IPS-11a (cell line): ENCODE data around the gene PARD3B.

Experiments used
- H3K4me3 ChIP-seq: one replicate; pipeline ENCODE4 v1.5.1; 2013; ENCODE audit warnings: low read depth, low read length, control low read depth

PARD3B gene

DNA sequence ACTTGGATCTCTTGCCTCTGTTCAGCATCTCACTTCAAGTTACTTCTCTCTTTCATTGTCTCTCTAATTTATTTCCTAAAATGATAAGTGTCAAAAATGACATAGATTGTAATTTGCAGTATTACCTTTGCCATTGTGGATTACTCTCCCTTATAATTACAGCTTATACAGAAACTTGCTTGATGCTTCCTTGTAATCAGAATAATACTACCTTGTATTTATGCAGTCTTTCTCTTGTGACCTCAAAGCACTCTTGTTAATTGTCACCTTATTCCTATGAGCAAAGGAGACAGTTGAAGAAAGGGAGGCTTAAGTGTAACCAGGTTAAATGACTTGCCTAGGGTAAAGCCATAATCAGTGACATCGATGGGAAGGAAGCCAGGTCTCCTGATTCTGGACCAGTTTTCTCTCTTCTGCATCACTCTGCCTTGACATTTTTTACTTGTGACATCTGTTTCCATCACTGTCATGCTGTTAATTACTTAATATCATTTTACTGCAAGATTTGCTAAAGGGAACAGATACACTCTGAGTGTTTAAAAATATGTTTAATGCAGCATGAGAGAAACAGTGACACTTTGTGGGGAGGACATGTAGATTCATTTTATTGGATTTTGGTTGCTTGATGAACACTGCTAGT lies 388.6 kb downstream of the PARD3B start:
- H3K4me3 ChIP-seq: no peak overlapping the region

DNA sequence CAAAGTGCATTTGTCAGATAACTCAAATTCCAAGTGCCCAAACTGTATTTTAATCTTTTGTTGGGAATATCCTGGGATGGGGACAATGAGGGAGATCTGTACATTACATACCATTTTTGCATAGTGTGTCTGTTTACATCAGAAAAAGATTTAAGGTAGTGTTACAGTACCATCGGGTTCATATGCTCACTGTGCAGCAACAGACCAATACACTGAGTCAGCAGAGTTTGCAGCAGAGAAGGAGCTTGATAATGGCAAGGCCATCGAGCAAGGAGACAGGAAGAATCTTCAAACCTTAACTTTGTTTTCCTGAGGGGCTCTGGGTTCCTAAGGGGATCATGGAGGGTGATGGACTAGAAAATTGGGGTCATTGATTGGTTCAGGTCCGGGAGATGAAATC lies 399.7 kb downstream of the PARD3B start:
- H3K4me3 ChIP-seq: no peak overlapping the region

GRCh38 chr2:204945376-204945775 lies 400.1 kb downstream of the PARD3B start:
- H3K4me3 ChIP-seq: no peak overlapping the region

GRCh38 chr2:204946892-204947291 lies 401.6 kb downstream of the PARD3B start:
- no peak overlapping the region for H3K4me3 ChIP-seq

- H3K4me3 ChIP-seq: no peak overlapping the region
Observed at GRCh38 chr2:204947405-204947804, 402.1 kb downstream of the PARD3B start.

DNA sequence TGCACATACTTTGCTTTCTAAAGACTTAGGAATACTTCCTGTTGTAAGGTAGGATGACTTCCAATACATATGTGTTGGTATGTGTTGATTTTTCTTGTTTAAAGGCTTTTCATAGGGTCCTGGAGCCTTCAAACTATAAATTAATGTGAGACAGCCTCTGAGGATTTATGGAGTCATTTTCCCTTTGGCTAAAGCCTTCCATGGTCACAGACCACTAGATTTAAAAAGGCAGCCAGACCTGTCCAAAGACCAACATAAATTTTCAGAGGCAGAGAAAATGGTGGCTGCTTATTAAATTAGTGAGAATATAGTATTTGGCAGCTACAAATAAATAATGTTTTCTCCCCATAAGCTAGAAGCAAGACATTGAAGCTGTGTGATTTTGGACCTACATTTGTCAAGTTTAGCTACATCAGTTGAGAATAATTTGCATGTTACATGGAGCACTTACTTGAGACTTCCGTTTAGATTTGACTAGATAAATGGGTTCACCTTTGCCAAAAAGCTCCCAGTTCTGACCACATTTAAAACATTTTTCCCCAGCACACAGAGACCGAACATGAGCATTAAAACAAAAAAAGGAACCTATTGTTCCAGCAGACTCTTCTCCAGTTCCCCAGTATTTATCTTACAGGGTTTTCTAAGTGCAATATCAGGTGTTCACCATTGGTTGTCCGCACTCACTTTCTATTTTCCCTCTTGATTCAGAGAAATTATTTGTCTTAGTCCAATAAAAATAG lies 402.9 kb downstream of the PARD3B start:
- no peak overlapping the region for H3K4me3 ChIP-seq

DNA sequence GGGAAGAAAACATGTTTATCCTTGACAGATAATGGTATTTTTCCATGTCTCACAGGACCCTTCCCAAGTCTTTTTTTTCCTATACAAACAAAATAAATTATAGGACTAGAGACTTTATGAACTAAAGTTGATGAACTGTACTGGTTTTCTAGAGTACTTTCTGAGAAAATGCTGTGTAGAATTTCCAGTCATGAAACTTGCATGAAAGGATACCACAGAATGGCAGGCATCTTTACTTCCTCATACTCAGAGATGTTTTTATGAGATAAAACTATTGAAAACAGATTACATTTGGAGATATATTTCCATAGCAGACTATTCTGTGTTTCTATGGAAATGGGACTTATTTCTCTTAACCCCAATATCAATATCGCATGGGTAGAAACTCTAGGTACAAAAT lies 403.5 kb downstream of the PARD3B start:
- no peak overlapping the region for H3K4me3 ChIP-seq

DNA sequence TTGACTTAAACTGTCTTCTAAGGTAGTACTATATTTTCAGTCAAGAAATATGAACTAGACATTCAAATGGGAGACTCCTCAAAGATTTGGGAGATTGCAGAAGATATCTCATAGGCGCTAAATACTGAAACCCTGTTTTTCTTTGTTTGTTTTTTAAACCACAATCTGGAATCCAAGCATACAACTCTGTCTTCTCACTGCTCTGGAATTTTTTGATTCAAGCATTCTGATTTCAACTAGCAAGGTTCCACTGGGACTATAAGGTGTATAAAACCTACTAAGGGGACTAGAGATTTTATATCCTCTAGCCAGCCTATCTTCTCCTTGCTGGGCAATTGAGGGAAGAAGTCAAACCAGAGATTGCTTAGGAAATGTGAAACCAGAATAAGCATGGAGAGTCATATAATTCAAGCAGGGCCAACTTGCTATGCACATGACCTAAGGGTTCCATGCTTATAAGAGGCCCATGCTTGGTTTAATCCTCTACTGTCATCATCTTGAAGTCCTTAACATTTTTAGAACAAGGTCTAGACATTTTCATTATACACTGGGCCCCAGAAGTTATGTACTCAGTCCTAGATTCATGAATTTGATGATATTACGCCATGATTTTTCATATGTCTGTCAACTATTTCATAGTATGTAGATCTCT lies 405.5 kb downstream of the PARD3B start:
- no peak overlapping the region for H3K4me3 ChIP-seq

DNA sequence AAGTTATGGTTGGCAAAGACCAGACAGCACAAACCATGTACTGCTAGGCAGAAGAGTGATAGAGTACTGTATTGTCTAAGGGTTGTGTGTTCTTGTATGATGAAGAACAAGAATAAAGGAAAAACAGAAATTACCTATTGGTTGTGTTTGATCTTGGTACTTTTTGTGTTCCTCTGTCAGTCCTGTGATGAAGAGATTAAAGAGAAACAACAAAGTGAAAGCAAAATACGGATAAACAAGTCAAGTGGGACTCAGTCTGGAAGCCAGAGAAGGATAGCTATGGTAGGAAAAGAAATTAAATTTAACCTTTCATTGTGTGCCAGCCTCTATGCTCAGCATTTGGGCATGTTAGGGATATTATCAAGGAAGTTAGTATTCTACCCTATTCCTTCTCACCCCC lies 413.1 kb downstream of the PARD3B start:
- no peak overlapping the region for H3K4me3 ChIP-seq

DNA sequence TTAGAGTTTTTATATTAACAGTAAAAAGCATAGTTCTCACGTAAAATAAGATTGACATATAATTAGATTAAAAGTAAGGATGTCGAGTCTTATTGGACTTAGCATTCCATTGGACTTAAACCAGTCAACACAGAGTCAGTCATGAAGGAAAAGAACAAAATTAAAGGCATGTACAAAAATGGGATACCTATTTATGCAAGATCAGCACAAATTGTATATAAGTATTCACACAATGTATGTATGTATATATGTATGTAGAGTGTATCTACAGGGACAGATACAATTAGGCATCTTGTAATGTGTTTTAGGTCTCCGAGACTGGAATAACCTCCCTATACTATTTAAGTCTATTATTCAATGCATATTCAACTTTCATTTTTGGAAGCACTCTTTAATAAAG lies 419.1 kb downstream of the PARD3B start:
- no peak overlapping the region for H3K4me3 ChIP-seq

GRCh38 chr2:204966245-204966644 lies 421.0 kb downstream of the PARD3B start:
- no peak overlapping the region for H3K4me3 ChIP-seq

DNA sequence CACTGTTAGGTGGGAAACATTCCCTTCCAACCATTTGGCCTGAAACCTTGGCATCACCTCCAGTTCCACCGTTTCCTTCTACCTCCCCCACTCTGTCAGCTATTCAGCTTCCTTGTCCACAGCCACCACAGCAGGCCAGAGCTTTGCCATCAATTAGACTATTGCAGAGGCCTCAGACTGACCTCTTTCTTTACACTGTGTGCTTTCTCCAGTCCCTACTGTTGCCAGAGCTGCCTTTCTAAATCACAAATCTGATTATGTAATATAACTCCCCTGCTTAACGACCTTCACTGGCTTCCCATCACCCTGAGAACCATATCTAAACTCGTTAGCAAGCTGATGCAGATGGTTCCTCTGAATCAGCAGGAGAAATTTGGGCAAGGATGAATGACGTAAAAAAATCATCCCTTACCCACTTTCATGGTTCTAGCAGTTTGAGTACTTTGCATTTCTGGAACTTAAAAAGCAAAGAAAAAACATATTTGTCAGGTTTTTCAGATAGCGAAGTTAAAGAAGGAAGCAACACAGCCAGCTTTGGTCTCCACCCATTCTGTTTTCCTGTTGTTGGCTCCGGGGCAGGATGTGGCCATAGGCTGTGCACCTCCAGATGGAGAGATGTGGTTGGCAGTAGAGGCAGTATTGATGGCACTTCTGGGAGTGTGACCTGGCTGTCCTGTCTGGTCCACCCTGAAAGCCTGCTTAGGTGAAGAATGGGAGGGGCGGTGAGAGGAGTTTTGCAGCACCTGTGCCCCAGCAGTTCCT lies 422.1 kb downstream of the PARD3B start:
- no peak overlapping the region for H3K4me3 ChIP-seq

GRCh38 chr2:204971206-204971907 lies 426.1 kb downstream of the PARD3B start:
- H3K4me3 ChIP-seq: no peak overlapping the region

- no peak overlapping the region for H3K4me3 ChIP-seq
Observed at GRCh38 chr2:204972161-204972560, 426.9 kb downstream of the PARD3B start.

- no peak overlapping the region for H3K4me3 ChIP-seq
Observed at GRCh38 chr2:204972606-204973336, 427.5 kb downstream of the PARD3B start.

- no peak overlapping the region for H3K4me3 ChIP-seq
Observed at GRCh38 chr2:204973616-204974015, 428.3 kb downstream of the PARD3B start.

DNA sequence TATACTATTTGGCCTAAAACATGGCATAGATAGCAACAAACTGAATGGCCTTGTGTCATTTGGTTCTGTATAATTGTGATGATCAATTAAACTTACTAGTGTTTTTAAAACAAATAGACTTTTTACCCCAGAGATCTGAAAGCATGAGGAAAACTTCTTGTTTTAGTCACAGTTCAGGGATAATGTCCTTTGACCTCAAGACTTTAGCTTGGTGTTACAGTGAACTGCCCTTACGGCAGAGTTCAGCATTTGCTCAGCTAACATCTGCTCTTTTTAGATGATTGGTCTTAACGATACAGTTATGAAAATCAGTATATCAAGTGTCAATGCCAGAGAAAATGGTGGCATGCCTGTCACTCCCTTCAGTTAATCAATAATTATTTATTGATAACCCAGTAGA lies 429.2 kb downstream of the PARD3B start:
- H3K4me3 ChIP-seq: no peak overlapping the region

DNA sequence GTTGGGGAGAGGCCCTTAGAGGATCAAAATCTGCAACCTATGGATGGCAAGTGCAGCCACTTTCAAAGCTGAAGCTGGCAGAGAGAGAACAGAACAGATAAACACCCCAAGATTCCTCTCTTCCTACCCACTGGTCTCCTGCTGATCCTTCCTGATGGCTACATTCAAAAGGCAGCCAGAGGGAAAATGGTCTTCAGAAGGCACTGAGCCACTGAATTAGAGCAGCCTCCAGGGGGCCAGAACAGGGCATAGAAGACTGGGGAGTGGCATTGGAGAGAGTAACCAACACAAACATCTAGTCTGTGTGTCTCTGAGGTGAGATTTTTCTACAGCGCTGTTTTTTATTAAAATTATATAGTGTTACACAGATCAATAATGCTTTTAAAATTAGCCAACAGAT lies 432.6 kb downstream of the PARD3B start:
- no peak overlapping the region for H3K4me3 ChIP-seq

- H3K4me3 ChIP-seq: no peak overlapping the region
Observed at GRCh38 chr2:204982303-204982702, 437.0 kb downstream of the PARD3B start.

- H3K4me3 ChIP-seq: no peak overlapping the region
Observed at GRCh38 chr2:204984518-204984917, 439.2 kb downstream of the PARD3B start.
